Measurements from ENCODE around the gene NTM.

Gene NTM

DNA sequence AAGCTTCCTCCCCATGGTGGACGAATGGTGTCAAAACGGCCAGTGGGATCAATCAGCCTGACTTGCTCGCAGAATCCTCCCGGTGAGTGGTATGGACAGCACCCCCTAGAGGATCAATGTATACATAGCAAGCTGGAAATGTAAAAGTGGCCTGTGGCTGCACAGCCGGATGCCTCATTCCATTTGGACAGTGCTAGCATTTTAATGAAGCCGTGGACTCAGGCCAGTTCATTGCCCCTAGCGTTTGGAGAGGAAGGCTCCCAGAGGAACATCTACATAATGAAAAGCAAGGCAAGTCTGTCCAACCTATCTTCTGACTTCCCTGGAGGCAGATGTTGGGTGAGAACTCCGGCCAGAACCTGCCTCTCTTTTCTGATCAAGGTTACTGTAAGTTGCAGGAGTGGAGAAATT lies 942.3 kb downstream of the NTM start:
- Histone ChIP-seq H3F3A (ENCODE audit: low read depth) (no peaks in the 10 kb centered on the region), H4K20me1 (ENCODE audit: insufficient read depth, low read length, poor library complexity, severe bottlenecking) (no peaks in the 10 kb centered on the region), H3K9me3 (ENCODE audit: insufficient read depth, low read depth, low read length) (no peaks in the 10 kb centered on the region), H3K9me2 (replicated peaks; ENCODE audit: low read depth, low read length) (no peaks in the 10 kb centered on the region), H3K36me3 (ENCODE audit: insufficient read depth, low read length) (no peaks in the 10 kb centered on the region), H3K79me2 (ENCODE audit: insufficient read depth, low read length) (no peaks in the 10 kb centered on the region), H3K4me3 (ENCODE audit: low read length, poor library complexity, severe bottlenecking) (no peak overlapping the region), H2AFZ (ENCODE audit: low read length) (no peak overlapping the region), H3K4me2 (ENCODE audit: low read depth, low read length, poor library complexity, severe bottlenecking) (no peak overlapping the region), H3K9ac (ENCODE audit: low read depth, low read length, poor library complexity, severe bottlenecking) (no peak overlapping the region), H3K4me1 (ENCODE audit: insufficient read depth, low read length, poor library complexity, severe bottlenecking) (no peaks in the 10 kb centered on the region), H3K27me3 (ENCODE audit: insufficient read depth, low read length, poor library complexity, severe bottlenecking) (no peaks in the 10 kb centered on the region)
- TF ChIP-seq EZH2phosphoT487 (IDR thresholded peaks at IDR 0.05; ENCODE audit: borderline replicate concordance), result no peak
- TF ChIP-seq, protein P1, sequence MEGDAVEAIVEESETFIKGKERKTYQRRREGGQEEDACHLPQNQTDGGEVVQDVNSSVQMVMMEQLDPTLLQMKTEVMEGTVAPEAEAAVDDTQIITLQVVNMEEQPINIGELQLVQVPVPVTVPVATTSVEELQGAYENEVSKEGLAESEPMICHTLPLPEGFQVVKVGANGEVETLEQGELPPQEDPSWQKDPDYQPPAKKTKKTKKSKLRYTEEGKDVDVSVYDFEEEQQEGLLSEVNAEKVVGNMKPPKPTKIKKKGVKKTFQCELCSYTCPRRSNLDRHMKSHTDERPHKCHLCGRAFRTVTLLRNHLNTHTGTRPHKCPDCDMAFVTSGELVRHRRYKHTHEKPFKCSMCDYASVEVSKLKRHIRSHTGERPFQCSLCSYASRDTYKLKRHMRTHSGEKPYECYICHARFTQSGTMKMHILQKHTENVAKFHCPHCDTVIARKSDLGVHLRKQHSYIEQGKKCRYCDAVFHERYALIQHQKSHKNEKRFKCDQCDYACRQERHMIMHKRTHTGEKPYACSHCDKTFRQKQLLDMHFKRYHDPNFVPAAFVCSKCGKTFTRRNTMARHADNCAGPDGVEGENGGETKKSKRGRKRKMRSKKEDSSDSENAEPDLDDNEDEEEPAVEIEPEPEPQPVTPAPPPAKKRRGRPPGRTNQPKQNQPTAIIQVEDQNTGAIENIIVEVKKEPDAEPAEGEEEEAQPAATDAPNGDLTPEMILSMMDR (conservative IDR thresholded peaks at IDR 0.05; ENCODE audit: low read length), result peak; percentile 67

GRCh38 chr11:132314911-132315455 lies 944.6 kb downstream of the NTM start:
- H3K9me2 ChIP-seq (replicated peaks; ENCODE audit: low read depth, low read length), result no peaks in the 10 kb centered on the region
- H3K36me3 ChIP-seq (ENCODE audit: insufficient read depth, low read length), result no peaks in the 10 kb centered on the region
- no peak overlapping the region for H3K9ac ChIP-seq (ENCODE audit: low read depth, low read length, poor library complexity, severe bottlenecking)
- no peak for TF ChIP-seq EZH2phosphoT487 (IDR thresholded peaks at IDR 0.05; ENCODE audit: borderline replicate concordance)
- TF ChIP-seq, protein P1 (conservative IDR thresholded peaks at IDR 0.05; ENCODE audit: low read length), result no peak
- H2AFZ ChIP-seq (ENCODE audit: low read length), result no peak overlapping the region
- H3K4me1 ChIP-seq (ENCODE audit: insufficient read depth, low read length, poor library complexity, severe bottlenecking), result no peaks in the 10 kb centered on the region
- H3K27me3 ChIP-seq (ENCODE audit: insufficient read depth, low read length, poor library complexity, severe bottlenecking), result no peaks in the 10 kb centered on the region
- no peak overlapping the region for H3K4me2 ChIP-seq (ENCODE audit: low read depth, low read length, poor library complexity, severe bottlenecking)
- H3K9me3 ChIP-seq (ENCODE audit: insufficient read depth, low read depth, low read length), result no peaks in the 10 kb centered on the region
- no peaks in the 10 kb centered on the region for H4K20me1 ChIP-seq (ENCODE audit: insufficient read depth, low read length, poor library complexity, severe bottlenecking)
- H3K79me2 ChIP-seq (ENCODE audit: insufficient read depth, low read length), result no peaks in the 10 kb centered on the region
- no peak overlapping the region for H3K4me3 ChIP-seq (ENCODE audit: low read length, poor library complexity, severe bottlenecking)
- H3F3A ChIP-seq (ENCODE audit: low read depth), result no peaks in the 10 kb centered on the region

- Histone ChIP-seq H3K4me1 (ENCODE audit: insufficient read depth, low read length, poor library complexity, severe bottlenecking) (no peaks in the 10 kb centered on the region), H3K36me3 (ENCODE audit: insufficient read depth, low read length) (no peaks in the 10 kb centered on the region), H3F3A (ENCODE audit: low read depth) (no peaks in the 10 kb centered on the region), H3K9me2 (replicated peaks; ENCODE audit: low read depth, low read length) (no peaks in the 10 kb centered on the region), H2AFZ (ENCODE audit: low read length) (no peak overlapping the region), H3K9me3 (ENCODE audit: insufficient read depth, low read depth, low read length) (no peaks in the 10 kb centered on the region), H3K79me2 (ENCODE audit: insufficient read depth, low read length) (no peaks in the 10 kb centered on the region), H3K9ac (ENCODE audit: low read depth, low read length, poor library complexity, severe bottlenecking) (no peak overlapping the region), H3K4me2 (ENCODE audit: low read depth, low read length, poor library complexity, severe bottlenecking) (no peak overlapping the region), H3K4me3 (ENCODE audit: low read length, poor library complexity, severe bottlenecking) (no peak overlapping the region), H4K20me1 (ENCODE audit: insufficient read depth, low read length, poor library complexity, severe bottlenecking) (no peaks in the 10 kb centered on the region), H3K27me3 (ENCODE audit: insufficient read depth, low read length, poor library complexity, severe bottlenecking) (no peaks in the 10 kb centered on the region)
- TF ChIP-seq EZH2phosphoT487 (IDR thresholded peaks at IDR 0.05; ENCODE audit: borderline replicate concordance), result no peak
- TF ChIP-seq, protein P1 (conservative IDR thresholded peaks at IDR 0.05; ENCODE audit: low read length), result no peak
Measured at GRCh38 chr11:132315696-132316095, 945.3 kb downstream of the NTM start.

Measured in Loucy (cell line).